ENCODE measurements around the gene DENND1C.

Gene DENND1C, protein sequence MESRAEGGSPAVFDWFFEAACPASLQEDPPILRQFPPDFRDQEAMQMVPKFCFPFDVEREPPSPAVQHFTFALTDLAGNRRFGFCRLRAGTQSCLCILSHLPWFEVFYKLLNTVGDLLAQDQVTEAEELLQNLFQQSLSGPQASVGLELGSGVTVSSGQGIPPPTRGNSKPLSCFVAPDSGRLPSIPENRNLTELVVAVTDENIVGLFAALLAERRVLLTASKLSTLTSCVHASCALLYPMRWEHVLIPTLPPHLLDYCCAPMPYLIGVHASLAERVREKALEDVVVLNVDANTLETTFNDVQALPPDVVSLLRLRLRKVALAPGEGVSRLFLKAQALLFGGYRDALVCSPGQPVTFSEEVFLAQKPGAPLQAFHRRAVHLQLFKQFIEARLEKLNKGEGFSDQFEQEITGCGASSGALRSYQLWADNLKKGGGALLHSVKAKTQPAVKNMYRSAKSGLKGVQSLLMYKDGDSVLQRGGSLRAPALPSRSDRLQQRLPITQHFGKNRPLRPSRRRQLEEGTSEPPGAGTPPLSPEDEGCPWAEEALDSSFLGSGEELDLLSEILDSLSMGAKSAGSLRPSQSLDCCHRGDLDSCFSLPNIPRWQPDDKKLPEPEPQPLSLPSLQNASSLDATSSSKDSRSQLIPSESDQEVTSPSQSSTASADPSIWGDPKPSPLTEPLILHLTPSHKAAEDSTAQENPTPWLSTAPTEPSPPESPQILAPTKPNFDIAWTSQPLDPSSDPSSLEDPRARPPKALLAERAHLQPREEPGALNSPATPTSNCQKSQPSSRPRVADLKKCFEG

DNA sequence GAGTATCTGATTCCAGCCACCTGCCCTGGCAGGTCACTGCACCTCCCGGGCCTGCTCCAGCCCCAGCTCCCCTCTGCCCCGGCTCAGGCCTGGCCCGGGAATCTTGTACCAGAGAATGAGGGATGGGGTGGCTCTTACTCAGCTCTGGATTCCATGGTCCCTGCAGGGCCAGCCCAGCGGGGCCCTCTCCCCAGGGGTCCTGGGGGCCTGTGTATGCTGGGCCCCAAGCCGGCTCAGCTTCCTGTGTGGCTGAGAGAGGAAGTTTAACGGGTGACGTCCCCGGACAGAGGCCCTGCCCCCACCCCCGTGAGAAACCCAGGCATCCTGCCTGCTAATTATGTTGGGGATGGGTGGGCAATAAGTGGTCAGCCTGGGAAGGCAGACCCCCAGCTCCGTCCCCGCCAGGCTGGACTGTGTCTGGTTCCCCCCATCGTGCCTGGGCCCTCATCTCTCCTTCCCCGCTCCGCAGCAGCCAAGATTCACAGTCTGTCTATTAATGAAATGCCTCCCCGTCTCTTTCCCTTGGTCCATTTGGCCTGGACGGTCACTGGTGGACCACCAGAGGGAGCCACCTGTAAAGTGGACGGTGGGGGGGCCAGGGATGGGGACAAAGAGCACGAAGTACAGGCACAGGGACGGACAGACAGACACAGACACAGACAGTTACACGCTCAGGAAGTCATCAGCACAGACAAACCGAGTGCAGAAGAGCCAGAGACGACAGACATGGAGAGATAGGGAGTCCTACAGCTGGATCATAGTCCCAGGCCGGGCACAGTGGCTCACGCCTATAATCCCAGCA, at the start of gene DENND1C:
Gene DENND1C (minus strand): TSS at position 247 of the 802 bp plus-strand sequence. CDS start 92 bp downstream, at position 155.
- peak; percentile 71 for DNase-seq

DNA sequence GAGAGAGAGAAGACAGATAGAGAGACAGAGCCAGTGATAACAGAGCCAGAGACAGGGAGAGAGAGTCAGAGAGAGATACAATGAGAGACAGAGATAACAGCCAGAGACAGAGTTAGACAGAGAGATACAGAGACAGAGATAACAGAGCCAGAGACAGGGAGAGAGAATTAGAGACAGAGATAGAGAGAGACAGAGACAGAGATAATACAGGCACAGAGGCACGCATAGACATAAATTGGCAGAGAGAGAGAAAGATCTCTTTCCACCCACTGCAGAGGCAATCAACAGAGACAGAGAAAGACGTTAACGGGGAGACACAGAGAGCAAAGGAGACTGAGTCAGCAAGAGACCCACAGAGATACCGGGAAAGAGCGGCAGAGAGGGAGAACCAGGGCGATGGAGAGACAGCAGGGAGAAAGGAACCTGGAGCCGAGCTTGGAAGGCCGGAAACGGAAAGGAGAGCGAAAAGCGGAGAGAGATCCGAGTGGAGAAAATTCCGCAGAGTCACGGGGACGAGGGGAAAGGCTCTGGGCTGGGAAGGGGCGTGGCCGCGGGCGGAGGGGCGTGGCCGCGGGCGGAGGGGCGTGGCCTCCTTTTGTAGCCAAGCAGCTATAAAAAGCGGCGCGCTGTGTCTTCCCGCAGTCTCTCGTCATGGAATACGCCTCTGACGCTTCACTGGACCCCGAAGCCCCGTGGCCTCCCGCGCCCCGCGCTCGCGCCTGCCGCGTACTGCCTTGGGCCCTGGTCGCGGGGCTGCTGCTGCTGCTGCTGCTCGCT, 49.0 kb upstream of the DENND1C start, which contains the start of gene TNFSF9:
Gene TNFSF9 (plus strand): TSS at position 641 of the 777 bp plus-strand sequence. CDS start 11 bp downstream, at position 652.
- DNase-seq: peak; percentile 85

DNA sequence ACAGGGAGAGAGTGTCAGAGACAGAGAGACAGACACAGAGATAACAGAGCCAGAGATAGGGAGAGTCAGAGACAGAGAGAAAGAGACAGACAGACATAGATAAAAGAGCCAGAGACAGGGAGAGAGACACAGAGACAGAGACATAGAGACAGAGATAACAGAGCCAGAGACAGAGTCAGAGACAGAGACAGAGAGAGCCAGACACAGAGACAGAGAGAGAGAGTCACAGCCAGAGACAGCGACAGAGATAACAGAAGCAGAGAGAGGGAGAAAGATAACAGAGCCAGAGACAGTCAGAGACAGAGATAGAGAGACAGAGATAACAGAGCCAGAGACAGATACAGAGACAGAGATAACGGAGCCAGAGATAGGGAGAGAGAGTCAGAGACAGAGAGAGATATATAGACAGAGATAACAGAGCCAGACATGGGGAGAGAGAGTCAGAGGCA, 48.4 kb upstream of the DENND1C start:
- DNase-seq: no peak

DNA sequence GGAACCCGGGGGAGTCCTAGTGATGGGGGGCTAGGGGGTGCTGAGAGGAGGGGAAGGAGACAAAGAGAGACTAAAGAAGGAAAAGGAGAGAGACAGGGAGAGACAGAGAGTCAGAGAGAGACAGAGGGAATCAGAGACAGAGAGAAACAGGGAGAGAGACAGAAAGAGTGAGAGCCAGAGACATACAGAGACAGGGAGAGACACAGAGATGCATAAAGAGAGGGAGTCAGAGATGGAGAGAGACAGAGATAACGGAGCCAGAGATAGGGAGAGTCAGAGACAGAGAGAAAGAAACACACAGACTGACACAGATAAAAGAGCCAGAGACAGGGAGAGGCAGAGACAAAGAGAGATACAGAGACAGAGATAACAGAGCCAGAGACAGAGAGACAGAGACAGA, 47.8 kb upstream of the DENND1C start:
- no peak for DNase-seq

DNA sequence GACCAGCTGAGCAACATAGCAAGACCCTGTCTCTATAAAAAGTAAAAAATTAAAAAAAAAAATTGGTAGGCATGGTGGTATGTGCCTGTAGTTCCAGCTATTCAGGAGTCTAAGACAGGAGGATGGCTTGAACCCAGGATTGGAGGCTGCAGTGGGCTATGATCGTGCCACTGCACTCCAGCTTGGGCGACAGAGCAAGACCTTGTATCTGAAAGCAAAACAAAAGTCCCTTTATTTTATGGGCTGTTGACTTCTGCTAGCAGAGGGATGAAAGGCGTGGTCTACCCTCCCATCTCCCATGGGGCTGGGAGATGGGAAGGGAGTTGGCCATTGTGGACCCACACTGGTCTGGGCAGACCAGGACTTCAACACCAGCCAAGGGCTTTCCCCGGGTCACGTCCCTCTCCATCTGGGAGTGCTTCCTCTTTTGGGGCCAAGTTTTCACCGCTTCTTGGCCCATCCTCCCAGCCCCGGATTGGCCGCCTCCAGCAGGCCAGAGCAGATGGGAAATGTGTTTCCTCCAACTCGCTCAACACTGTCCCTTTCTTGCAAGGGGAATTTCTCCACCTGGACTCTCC, 47.0 kb upstream of the DENND1C start:
- DNase-seq: no peak

DNA sequence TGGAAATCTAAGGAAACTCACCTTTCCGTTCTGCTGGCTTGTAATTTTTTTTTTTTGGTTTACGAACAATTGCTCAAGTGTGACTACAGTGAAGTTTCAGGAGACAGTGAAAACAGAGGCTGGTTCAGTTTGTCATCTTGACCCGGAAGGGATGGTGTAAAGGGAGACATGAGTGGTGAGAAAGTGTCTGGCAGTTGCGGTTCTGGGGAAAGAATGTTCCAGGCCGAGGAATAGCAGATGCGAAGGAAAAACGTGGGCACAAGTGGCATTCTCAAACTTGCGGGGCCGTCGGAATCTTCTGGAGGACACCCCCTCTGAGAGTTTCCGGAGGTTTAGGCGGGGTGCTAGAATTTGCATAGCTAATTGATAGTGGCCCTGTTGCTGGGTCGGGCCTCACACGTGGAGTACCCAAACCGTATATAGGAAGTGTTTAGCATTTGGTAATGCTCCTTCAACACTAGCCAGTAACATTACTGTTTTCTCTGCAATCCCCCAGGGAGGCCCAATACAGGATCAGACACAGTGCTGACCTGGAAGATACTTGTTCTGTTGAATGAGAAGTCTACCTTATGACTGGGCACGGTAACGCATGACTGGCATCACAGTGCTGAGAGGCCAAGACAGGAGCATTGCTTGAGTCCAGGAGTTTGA, 46.4 kb upstream of the DENND1C start:
- no peak for DNase-seq

DNA sequence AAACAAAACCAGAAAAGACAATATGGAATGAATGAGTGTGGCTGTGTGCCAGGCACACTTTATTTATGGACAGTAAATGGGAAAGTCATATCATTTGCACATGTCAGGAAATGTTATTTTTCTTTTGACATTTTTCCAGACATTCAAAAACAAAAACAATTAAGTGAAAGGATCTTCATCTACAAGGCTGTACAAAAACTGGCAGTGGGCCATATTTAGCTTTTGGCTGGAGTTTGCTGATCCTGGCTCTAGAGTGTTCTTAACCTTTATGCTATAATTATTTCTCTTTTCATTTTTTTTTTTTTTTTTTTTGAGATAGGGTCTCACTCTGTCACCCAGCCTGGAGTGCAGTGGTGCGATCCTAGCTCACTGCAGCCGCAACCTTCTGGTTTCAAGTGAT, 42.7 kb upstream of the DENND1C start:
- DNase-seq: no peak

DNA sequence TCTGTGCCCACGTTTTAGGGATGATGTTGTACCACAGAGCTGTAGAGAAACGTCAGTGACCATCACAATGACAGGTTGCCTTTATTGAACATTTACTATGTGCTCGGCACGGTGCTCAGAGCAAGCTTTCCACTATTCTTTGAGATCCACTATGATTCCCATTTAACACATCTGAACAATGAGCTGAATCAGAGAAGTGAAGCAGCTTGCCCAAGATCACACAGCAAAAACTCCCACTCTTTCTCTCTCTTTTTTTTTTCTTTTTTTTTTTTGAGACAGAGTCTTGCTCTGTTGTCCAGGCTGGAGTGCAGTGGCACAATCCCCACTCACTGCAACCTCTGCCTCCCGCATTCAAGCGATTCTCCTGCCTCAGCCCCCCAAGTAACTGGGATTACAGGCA, 41.1 kb upstream of the DENND1C start:
- DNase-seq: no peak

DNA sequence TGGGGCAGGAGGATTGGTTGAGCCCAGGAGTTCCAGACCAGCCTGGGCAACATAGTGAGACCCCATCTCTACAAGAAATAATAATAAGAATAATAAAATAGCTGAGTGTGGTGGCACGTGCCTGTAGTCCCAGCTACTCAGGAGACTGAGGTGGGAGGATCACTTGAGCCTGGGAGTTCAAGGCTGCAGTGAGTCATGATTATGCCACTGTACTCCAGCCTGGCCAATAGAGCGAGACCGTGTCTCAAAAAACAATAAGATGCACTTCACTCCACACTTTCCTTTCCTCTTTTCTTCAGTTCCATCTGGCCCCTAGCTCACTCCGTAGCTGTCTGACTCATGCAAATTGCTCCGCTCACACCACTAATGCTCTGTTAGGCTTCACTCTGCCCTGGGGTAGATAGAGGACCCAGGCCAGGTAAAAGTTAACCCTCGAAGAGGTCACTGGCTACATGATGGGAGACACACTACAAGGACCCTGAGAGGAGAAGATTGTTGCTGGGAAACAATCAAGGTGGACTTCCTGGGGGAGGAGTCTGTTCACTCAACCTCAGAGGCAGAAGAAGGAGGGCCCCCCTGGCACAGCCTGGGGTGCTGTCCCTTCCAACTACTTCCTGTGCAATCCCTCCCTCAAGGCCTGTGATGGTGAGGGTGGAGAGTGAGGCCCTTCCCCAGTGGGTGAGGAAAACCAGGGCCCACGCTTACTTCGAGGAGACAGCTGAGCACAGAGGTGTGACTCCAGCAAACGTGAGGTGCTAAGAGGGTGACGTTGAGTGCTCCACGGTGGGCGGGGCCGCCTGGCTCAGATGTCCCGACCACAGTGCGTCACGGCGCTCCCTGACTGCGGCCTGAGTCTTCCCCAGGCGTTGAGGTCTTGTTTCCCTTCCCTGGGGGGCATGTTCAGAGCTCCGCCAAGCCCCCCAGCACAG, 40.4 kb upstream of the DENND1C start:
- DNase-seq: no peak

DNA sequence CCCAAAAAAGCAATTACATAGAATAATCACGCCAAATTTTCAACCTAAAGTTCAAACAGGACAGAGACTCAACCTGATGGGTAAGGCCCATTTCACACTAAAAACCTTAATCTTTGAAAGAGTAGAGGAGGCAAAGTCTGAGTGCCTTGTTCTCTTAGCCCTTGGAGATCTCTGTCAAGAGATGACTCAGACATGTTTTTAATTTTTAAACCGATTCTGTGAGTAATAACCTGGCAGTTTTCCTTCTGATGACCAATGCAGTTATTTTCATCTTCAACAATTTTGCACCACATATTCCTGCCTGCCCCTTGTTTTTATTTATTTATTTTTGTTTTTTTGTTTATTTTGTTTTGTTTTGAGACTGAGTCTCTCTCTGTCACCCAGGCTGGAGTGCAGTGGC, 37.7 kb upstream of the DENND1C start:
- DNase-seq: no peak

DNA sequence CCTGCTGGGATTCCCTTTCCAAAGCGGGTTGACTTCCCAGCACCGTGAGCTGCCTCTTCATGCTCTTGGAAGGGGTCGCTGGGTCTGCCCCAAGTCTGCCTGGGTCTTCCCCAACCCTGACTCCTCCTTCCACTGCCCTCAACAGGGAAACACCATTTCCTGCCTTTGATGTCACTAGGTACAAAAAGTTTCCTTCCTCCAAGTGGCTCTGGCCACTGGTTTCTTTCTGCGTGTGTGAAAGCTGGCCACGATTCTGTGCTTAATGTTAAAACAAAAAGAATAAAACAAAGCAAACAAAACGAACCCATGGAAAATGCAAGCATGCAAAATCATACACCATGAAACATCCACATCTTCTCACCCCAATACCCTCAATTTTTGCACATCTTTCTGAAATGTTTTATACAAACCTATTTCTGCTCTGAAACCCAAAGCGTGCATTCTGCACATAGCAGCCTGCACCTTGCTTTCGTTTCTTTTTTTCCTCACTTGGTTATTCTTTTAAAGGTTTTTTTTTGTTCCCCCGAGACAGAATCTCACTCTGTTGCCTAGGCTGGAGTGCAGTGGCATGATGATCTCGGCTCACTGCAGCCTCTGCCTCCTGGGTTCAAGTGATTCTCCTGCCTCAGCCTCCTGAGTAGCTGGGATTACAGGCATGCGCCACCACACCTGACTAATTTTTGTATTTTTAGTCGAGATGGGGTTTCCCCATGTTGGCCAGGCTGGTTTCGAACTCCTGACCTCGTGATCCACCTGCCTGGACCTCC, 36.7 kb upstream of the DENND1C start:
- peak; percentile 43 for DNase-seq

DNA sequence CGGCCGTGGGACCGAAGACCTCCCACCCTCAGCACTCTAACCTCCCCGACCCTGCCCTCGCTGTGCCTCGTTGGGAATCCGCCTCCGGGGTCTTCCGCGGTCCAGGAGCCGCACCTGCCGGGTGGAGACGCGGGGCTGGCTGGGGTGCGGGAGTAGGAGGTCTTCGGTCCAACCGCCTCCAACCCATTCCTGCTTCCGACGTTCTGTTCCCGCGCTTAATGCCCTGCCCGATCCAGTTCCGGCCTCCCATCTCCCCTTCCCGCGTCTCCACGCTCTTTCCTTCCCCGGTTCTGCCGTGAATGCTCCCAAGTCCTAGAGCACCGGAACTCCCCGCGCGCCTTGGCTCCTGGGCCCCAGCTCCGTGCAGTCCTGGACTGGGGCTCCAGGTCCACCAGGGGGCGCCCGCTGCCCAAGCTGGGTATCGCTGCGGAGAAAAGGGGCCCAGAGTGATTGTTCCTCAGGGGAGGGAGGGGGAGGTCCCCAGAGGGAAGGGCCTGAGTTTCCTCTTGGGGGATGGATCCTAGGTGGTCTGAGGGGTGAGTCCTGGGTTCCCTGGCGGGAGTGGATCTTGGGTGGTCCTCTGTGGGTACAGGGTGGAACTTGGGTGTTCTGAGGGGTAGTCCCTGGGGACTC, 35.2 kb upstream of the DENND1C start:
- DNase-seq: peak; percentile 95

DNA sequence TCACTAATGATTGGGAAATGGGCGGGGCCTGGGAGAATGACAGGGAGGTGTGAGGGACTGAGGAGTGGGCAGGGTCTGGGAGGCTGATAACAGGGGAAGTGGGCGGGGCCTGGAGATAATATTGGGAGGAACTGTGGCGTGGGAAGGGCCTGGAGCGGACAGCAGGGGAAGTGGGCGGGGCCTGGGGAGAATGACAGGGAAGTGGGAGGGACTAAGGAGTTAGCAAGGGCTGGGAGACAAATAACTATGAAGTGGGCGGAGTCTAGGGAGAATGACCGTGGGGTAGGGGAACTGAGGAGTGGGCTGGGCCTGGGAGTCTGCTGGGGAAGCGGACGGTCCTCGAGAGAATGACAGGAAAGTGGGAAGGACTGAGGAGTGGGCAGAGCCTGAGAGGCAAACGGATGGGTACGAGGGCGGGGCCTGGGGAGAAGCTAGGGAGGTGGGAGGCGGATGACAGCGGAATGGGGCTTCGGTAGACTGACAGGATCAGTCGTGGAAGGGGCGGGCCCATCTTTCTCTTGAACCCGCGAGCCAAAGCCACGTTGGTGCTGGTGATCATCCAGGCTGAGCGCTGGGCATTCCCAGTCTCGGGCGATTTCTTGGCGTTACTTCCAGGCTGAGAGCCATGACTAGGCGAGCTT, 34.6 kb upstream of the DENND1C start:
- DNase-seq: peak; percentile 81

DNA sequence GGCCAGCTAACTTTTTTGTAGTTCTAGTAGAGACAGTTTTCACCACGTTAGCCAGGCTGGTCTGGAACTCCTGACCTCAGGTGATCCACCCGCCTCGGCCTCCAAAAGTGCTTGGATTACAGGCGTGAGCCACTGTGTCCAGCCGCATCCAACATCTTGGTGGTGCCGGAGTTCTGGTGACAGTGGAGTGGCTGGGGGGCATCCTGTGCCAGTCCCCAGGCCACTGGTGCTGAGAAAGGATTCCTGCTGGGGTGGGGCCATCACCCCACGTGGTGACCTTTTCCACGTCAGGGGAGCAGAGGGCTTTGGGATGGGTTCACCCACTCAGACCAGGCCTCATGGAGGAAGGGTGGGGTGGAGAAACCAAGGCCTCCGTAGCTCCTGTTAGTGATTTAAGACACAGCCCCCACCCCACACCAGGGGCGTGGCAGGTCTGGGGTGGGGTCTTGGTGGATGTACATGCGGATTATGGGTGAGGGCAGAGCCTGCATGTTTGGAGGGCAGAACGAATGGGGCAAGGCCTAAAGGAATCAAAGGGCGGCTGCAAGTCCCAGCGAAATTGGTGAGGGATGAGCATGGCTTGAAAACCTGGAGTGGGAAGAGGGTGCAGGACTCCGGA, 33.4 kb upstream of the DENND1C start:
- no peak for DNase-seq

DNA sequence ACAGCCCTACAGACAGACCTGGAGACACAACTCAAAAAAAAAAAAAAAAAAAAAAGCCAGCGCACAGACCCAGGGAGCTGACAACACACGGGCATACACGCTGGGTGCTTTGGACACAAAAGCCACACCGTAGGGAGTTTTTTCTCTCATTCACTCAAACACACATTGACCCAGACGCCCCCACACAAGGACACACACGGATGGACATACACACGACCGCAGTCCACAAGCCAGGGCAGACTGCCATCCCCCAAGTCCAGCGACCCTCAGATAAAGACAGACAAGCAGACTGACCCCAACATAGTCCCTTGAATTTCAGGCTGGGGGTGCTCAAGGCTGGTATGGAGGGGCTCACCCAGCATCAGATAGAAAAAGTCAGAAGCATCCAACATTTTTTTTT, 32.5 kb upstream of the DENND1C start:
- no peak for DNase-seq

DNA sequence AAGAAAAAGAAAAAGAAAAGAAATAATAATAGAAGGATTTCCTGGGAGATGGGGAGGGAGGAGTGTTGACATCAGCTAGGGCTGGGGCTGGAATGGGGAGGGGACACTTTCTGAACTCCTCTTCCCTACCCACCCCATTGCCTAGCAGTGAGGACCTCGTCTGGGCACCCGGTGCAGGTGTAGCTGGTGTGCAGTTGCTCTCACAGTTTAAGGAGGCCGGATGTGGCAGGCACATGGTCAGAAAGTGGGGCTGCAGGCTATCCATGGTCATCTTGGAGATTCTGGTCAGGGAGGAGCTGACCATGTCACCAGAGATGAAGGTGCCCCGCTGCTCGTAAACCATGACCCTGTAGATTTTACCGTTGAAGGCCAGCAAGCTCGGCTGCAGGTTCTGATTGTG, 29.0 kb upstream of the DENND1C start:
- DNase-seq: no peak

DNA sequence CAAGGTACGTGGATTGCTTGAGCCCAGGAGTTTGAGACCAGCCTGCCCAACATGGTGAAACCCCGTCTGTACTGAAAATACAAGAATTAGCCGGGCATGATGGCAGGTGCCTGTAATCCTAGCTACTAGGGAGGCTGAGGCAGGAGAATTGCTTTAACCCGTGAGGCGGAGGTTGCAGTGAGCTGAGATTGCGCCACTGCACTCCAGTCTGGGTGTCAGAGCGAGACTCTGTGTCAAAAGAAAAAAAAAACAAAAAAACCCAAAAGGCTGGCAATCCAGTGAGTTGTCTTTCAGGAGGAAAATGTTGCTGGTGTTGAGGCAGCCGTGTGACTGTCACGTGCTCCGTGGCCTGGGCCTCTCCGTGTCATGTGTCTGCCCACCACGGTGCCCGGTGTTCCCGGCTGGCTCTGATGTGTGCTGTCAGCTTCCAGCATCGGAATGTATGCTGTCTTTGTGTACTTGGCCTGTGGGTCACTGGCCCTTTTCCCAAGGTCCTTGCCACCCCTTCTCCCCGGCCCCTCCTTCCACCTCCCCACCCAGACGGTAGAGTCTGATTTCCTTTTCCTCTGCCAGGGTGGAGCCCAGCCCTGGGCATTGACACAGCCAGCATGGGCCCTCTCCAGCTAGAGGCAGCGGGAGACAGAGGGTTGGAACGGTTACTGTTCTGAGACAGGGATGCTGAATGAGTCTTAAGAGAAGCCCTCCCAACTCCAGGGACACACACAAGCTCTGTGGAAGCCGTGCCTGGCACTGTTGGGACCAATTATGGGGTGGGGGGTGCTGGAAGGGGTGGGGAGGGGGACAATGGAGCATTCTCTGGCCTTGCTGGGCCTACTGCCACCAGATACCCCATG, 27.8 kb upstream of the DENND1C start:
- no peak for DNase-seq
